Common myeloid progenitor, CD34-positive (primary cell): ENCODE results near the gene NOC4L.

Experiments
- CTCF ChIA-PET: fragments of 350-600 bp; sonication (Branson Sonifier 250); formaldehyde crosslinking; loops from one replicate; lab custom pipeline; 2021; ENCODE audit warnings: antibody characterized with exemption; lab: Charles Lee
- POLR2A ChIA-PET: fragments of 350-600 bp; sonication (Branson Sonifier 250); formaldehyde crosslinking; loops from one replicate; lab custom pipeline; 2021; ENCODE audit warnings: antibody characterized with exemption; lab: Charles Lee
- DNase-seq, 3 donors: peaks; one replicate each; pipeline versions ENCODE4 v3.0.0 to v3.0.0-alpha.2; 2013
- H3K27ac ChIP-seq, 2 experiments: 1 replicate in 1 of 2; 2 replicates in 1 of 2; pipeline ENCODE4 v1.7.0; 2013; ENCODE audit warnings: inconsistent platforms in 2 of 2, low read length in 2 of 2, mild to moderate bottlenecking in 2 of 2, low read depth in 1 of 2, moderate library complexity in 1 of 2; ENCODE audit not compliant: severe bottlenecking in 2 of 2, insufficient read depth in 1 of 2, poor library complexity in 1 of 2
- H3K27me3 ChIP-seq, 5 experiments: replicated peaks in 2 of 5; 1 replicate in 3 of 5; 2 replicates in 2 of 5; pipeline versions ENCODE4 v1.6.1 to v1.7.0; 2013; ENCODE audit warnings: low read length in 4 of 5, mild to moderate bottlenecking in 2 of 5, moderate library complexity in 2 of 5, inconsistent platforms in 1 of 5; ENCODE audit not compliant: insufficient read depth in 5 of 5, control insufficient read depth in 4 of 5
- H3K36me3 ChIP-seq, 4 experiments: 1 replicate in 2 of 4; 2 replicates in 2 of 4; pipeline versions ENCODE4 v1.6.1 to v1.7.0; 2013; ENCODE audit warnings: low read length in 3 of 4, control low read depth in 1 of 4, mild to moderate bottlenecking in 1 of 4; ENCODE audit not compliant: control insufficient read depth in 4 of 4, insufficient read depth in 4 of 4
- H3K4me1 ChIP-seq, 4 experiments: 1 replicate in 3 of 4; 2 replicates in 1 of 4; pipeline versions ENCODE4 v1.6.1 to v1.7.1; 2013; ENCODE audit warnings: low read length in 3 of 4, mild to moderate bottlenecking in 3 of 4, control low read depth in 1 of 4, inconsistent platforms in 1 of 4, moderate library complexity in 1 of 4; ENCODE audit not compliant: control insufficient read depth in 4 of 4, insufficient read depth in 4 of 4; ENCODE audit errors: control extremely low read depth in 1 of 4
- H3K4me3 ChIP-seq, 7 experiments: 1 replicate in 4 of 7; 2 replicates in 3 of 7; pipeline versions ENCODE4 v1.5.1 to v1.7.0; 2013; ENCODE audit warnings: mild to moderate bottlenecking in 7 of 7, low read length in 6 of 7, moderate library complexity in 6 of 7, inconsistent platforms in 2 of 7, low read depth in 2 of 7, control low read depth in 1 of 7; ENCODE audit not compliant: insufficient read depth in 4 of 7, control insufficient read depth in 1 of 7; ENCODE audit errors: extremely low read depth in 1 of 7
- H3K9me3 ChIP-seq, 5 experiments: 1 replicate in 4 of 5; 2 replicates in 1 of 5; pipeline versions ENCODE4 v1.6.1 to v1.7.1; 2013; ENCODE audit warnings: low read length in 4 of 5, mild to moderate bottlenecking in 2 of 5, inconsistent platforms in 1 of 5, low read depth in 1 of 5, moderate library complexity in 1 of 5; ENCODE audit not compliant: control insufficient read depth in 4 of 5, insufficient read depth in 2 of 5; ENCODE audit errors: control extremely low read depth in 1 of 5
- WGBS: methylation state at CpG from one replicate; pipeline ENCODE4 v1.1.5; 2013; ENCODE audit not compliant: insufficient coverage; 5-methylcytosine and 5-hydroxymethylcytosine counted together

NOC4L gene

GRCh38 chr12:132153501-132154340 is 9.5 kb downstream of the NOC4L start:
- Histone ChIP-seq H3K9me3 (peaks cover 0 to 3% (median 0%) of the 10 kb centered on the region in 5 experiments), H3K36me3 (peaks cover 3 to 40% (median 14%) of the 10 kb centered on the region in 4 experiments), H3K4me1 (peaks cover 0 to 6% (median 2%) of the 10 kb centered on the region in 4 experiments), H3K27me3 (no peaks in the 10 kb centered on the region), H3K4me3 (peak overlapping the region in 3 of 7 experiments; percentile 32 to 50 (median 48)), H3K27ac (no peak overlapping the region)
- DNase-seq = peak; percentile 87 to 93 (median 93)
- WGBS = 47% methylated on average over 41 of the region's 41 CpGs
- POLR2A ChIA-PET = interaction anchor here (0.7 kb wide), 1 partner anchor 401 kb away, joined by 3 read pairs; no protein-coding TSS in a partner anchor
- CTCF ChIA-PET = interaction anchor here (1.0 to 1.8 kb wide), 11 partner anchors 9 to 366 kb away, joined by 3 to 21 read pairs (median 5); no protein-coding TSS in a partner anchor

DNA sequence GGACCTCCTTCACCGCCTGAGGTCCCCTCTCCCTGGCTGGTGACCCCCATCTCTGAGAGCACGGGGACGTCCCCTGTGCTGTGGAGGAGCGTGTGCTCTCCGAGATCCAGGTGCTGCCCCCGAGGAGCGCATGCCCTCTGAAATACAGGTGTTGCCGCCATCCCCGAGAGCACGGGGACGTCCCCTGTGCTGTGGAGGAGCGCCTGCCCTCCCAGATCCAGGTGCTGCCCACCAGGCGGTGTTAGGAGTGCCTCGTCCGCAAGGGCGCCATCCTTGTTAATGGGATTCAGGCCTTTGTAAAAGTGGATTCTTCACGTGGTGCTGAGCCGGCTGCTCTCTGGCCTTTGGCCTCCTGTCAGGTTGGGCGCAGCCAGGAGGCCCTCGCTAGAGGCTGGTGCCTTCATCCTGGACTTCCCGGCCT is 10.1 kb downstream of the NOC4L start:
- H3K27me3 ChIP-seq = no peaks in the 10 kb centered on the region
- POLR2A ChIA-PET = no interaction called here
- peak overlapping the region in 3 of 7 experiments; percentile 32 to 50 (median 48) for H3K4me3 ChIP-seq
- WGBS = 79% methylated on average over 20 of the region's 21 CpGs
- H3K36me3 ChIP-seq = peaks cover 3 to 40% (median 14%) of the 10 kb centered on the region in 4 experiments
- peaks cover 0 to 3% (median 0%) of the 10 kb centered on the region in 5 experiments for H3K9me3 ChIP-seq
- peaks cover 0 to 6% (median 2%) of the 10 kb centered on the region in 4 experiments for H3K4me1 ChIP-seq
- CTCF ChIA-PET = interaction anchor here (0.6 to 1.8 kb wide), 11 partner anchors 9 to 365 kb away, joined by 3 to 21 read pairs (median 5); no protein-coding TSS in a partner anchor
- DNase-seq = peak in 1 of 3 donors; percentile 40
- no peak overlapping the region for H3K27ac ChIP-seq

DNA sequence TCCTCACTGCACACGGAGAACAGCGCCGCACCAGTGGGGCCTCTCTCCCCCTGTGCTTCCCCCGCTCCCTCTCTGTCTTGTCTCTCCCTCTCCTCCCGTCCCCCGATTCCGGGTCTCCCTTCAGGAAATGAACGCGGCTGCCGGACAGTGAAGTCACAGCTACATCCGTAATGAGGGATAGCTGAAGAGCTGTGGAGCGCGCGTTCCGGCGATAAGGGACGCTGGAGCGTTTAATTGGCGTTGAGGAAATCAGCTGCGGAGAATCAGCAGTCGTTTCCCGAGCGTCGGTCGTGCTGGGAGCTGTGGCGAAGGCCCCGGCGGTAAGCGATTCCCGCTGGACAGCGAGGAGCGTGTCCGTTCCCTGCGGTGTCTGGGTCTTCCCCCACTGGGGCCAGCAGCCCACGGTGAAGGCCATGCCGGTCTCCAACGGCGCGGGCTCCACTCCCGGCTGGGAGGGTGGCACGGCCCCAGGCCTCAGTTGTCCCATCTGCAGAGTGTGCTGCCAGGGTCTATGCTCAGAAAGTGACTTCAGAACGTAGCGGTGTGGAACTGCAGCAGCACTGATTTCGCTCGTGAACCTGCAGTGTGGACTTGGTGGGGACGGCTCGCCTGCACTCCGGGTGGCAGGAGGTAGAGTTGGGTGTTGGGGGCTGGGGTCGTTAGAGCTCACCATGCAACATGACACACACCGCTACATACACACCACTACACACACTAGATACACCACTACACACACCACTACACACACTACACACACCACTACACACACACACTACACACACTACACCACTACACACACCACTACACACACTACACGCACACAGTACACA is 10.9 kb downstream of the NOC4L start:
- peak; percentile 50 to 86 (median 66) for DNase-seq

GRCh38 chr12:132155771-132156572 is 11.7 kb downstream of the NOC4L start:
- Histone ChIP-seq H3K36me3 (peaks cover 3 to 34% (median 11%) of the 10 kb centered on the region in 4 experiments), H3K27me3 (peaks cover 0 to under 1% (median 0%) of the 10 kb centered on the region in 5 experiments), H3K4me3 (no peak overlapping the region), H3K9me3 (peaks cover 0 to 3% (median 0%) of the 10 kb centered on the region in 5 experiments), H3K27ac (no peak overlapping the region), H3K4me1 (peaks cover 0 to 6% (median 2%) of the 10 kb centered on the region in 4 experiments)
- POLR2A ChIA-PET = no interaction called here
- CTCF ChIA-PET = interaction anchor here (1.0 kb wide), 1 partner anchor 258 kb away, joined by 3 read pairs; no protein-coding TSS in a partner anchor
- DNase-seq = peak in 1 of 3 donors; percentile 52
- WGBS = 89% methylated on average over 6 of the region's 10 CpGs

More for the DNA sequence above, 10.9 kb downstream of the NOC4L start:
- H3K4me1 ChIP-seq = peaks cover 0 to 6% (median 2%) of the 10 kb centered on the region in 4 experiments
- no peaks in the 10 kb centered on the region for H3K27me3 ChIP-seq
- peaks cover 0 to 3% (median 0%) of the 10 kb centered on the region in 5 experiments for H3K9me3 ChIP-seq
- CTCF ChIA-PET = interaction anchor here (0.6 to 1.0 kb wide), 3 partner anchors 9 to 259 kb away, joined by 3 read pairs; no protein-coding TSS in a partner anchor
- no peak overlapping the region for H3K27ac ChIP-seq
- POLR2A ChIA-PET = interaction anchor here (0.6 kb wide), 1 partner anchor 93 kb away, joined by 4 read pairs; no protein-coding TSS in a partner anchor
- H3K36me3 ChIP-seq = peaks cover 3 to 38% (median 12%) of the 10 kb centered on the region in 4 experiments
- WGBS = 92% methylated on average over 43 of the region's 51 CpGs
- no peak overlapping the region for H3K4me3 ChIP-seq

- Histone ChIP-seq H3K4me3 (no peak overlapping the region), H3K4me1 (peaks cover 0 to 6% (median 2%) of the 10 kb centered on the region in 4 experiments), H3K36me3 (peaks cover 3 to 26% (median 7%) of the 10 kb centered on the region in 4 experiments), H3K9me3 (peaks cover 0 to 3% (median 0%) of the 10 kb centered on the region in 5 experiments), H3K27ac (no peak overlapping the region), H3K27me3 (peaks cover 0 to 4% (median 0%) of the 10 kb centered on the region in 5 experiments)
- POLR2A ChIA-PET = no interaction called here
- CTCF ChIA-PET = no interaction called here
- 74% methylated on average over 4 of the region's 8 CpGs for WGBS
- DNase-seq = peak in 1 of 3 donors; percentile 63
Observed at GRCh38 chr12:132156573-132157325, 12.5 kb downstream of the NOC4L start.
